PC-3 (cell line): ENCODE measurements around the gene MAP1B. TPM values are rescaled to one million over a fixed set of nuclear protein-coding genes. Genes with fewer than 3 reads are reported as not detected.

ENCODE experiments used
- ATAC-seq: fragments of 200-7000 bp; cut with Tn5 transposase; 2 replicates; pipeline ENCODE4 v1.9.1; 2020; ENCODE audit warnings: mild to moderate bottlenecking, moderate library complexity
- BruUV-seq: library from RNA; stranded (reverse); fragments of 400-500 nt; replicated peaks from 2 replicates; lab custom pipeline; 2021; lab: Mats Ljungman, UMichigan
- CTCF ChIA-PET: fragments of 300-600 bp; sonication (Branson Sonifier 250); formaldehyde crosslinking; loops from one replicate; lab custom pipeline; 2022; ENCODE audit warnings: antibody characterized with exemption; lab: Charles Lee
- POLR2A ChIA-PET: fragments of 300-600 bp; sonication (Branson Sonifier 250); formaldehyde crosslinking; loops from one replicate; lab custom pipeline; 2022; ENCODE audit warnings: antibody characterized with exemption; ENCODE audit not compliant: unreplicated experiment; lab: Charles Lee
- DNase-seq: peaks from one replicate; pipeline ENCODE4 v3.0.0-alpha.2; 2015
- H2AFZ ChIP-seq: fragments of 300-600 bp; sonication (generic); 2 replicates; pipeline ENCODE4 v1.6.0; 2016; ENCODE audit warnings: antibody characterized with exemption, low read length
- H3F3A ChIP-seq: fragments of 300-600 bp; sonication (generic); one replicate; pipeline ENCODE4 v1.6.0; 2017; ENCODE audit warnings: antibody characterized with exemption, low read length, control low read depth, mild to moderate bottlenecking; ENCODE audit not compliant: unreplicated experiment
- H3K27ac ChIP-seq: fragments of 300-600 bp; sonication (generic); 2 replicates; pipeline ENCODE4 v1.5.1; 2016; ENCODE audit warnings: mild to moderate bottlenecking, low read length
- H3K27me3 ChIP-seq: fragments of 300-600 bp; sonication (generic); 2 replicates; pipeline ENCODE4 v1.6.1; 2016; ENCODE audit warnings: low read length, mixed read lengths
- H3K36me3 ChIP-seq: fragments of 300-600 bp; sonication (generic); 2 replicates; pipeline ENCODE4 v1.6.1; 2016; ENCODE audit warnings: low read depth, mixed run types, low read length, mixed read lengths
- H3K4me1 ChIP-seq: fragments of 300-600 bp; sonication (generic); 2 replicates; pipeline ENCODE4 v1.5.1; 2016; ENCODE audit warnings: low read length; ENCODE audit not compliant: insufficient read depth
- H3K4me2 ChIP-seq: fragments of 300-600 bp; sonication (generic); 2 replicates; pipeline ENCODE4 v1.6.0; 2016; ENCODE audit warnings: low read length
- H3K4me3 ChIP-seq: fragments of 300-600 bp; sonication (generic); 2 replicates; pipeline ENCODE4 v1.5.1; 2016; ENCODE audit warnings: mild to moderate bottlenecking, low read length, mixed read lengths
- H3K79me2 ChIP-seq: fragments of 300-600 bp; sonication (generic); 2 replicates; pipeline ENCODE4 v1.6.1; 2017; ENCODE audit warnings: low read length, mixed read lengths
- H3K9ac ChIP-seq: fragments of 300-600 bp; sonication (generic); 2 replicates; pipeline ENCODE4 v1.6.0; 2016; ENCODE audit warnings: mild to moderate bottlenecking, low read length
- H3K9me2 ChIP-seq: fragments of 300-600 bp; sonication (generic); replicated peaks from 2 replicates; pipeline ENCODE4 v1.6.1; 2016; ENCODE audit warnings: mixed run types, low read length, mixed read lengths
- H3K9me3 ChIP-seq: fragments of 300-600 bp; sonication (generic); 2 replicates; pipeline ENCODE4 v1.6.1; 2016; ENCODE audit warnings: low read length, mixed read lengths
- H4K20me1 ChIP-seq: fragments of 300-600 bp; sonication (generic); 2 replicates; pipeline ENCODE4 v1.6.1; 2016; ENCODE audit warnings: low read length, mixed read lengths
- EZH2 ChIP-seq: fragments of 300-600 bp; sonication (generic); IDR thresholded peaks from one replicate; pipeline ENCODE4 v1.6.1; 2017; ENCODE audit warnings: antibody characterized with exemption, mild to moderate bottlenecking, low read length; ENCODE audit not compliant: unreplicated experiment
- EZH2phosphoT487 ChIP-seq: fragments of 300-600 bp; sonication (generic); IDR thresholded peaks from 2 replicates; pipeline ENCODE4 v1.6.1; 2018; ENCODE audit warnings: mild to moderate bottlenecking, antibody characterized with exemption, low read length, borderline replicate concordance
- intact Hi-C: fragments of 100-400 bp; cut with micrococcal nuclease; formaldehyde crosslinking; loops from 2 replicates; pipeline ENCODE4 v1.9.0; 2023
- total RNA-seq: library from RNA; depleted of rRNA; stranded (reverse); fragments of >200 nt; gene quantifications from 2 replicates; pipeline ENCODE4 v1.2.3, GENCODE V29; 2014
- TF ChIP-seq, protein P1 (sequence below): fragments of 300-600 bp; sonication (generic); conservative IDR thresholded peaks from 2 replicates; pipeline ENCODE4 v1.5.1; 2017; ENCODE audit warnings: antibody characterized with exemption, low read depth, mild to moderate bottlenecking, low read length

Gene MAP1B
- total RNA-seq, 1 experiment from 2014 or later: 12.8 TPM

DNA sequence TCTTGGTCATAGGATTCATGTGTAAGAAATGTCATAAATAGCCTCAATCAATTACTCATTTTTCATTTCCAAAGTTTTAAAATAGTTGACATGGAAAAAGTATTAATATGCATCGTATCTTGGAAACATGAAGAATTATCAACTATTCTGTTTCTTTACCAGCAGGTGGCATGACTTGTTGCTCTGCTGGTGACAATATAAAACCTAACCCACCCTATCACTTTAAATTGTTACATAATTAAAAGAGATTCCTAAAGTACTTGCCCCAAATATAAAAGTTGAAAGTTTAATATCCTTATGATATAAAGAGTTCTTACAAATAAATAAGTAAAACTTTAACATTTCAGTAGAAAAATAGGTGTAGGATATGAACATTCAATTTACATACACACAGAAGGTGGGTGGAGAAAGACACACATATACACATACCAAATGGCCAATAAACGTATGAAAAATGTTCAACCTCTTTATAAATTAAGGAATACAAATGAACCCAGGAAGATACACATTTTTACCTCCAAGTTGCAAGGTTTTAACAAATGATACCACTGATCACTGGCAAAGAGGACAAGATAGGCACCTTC lies 30.6 kb downstream of the MAP1B start:
- H3K79me2 ChIP-seq: peaks cover 7% of the 10 kb centered on the region; the same call in 1 of the 2 replicates
- H3K4me1 ChIP-seq: peaks cover 77% of the 10 kb centered on the region
- TF ChIP-seq, protein P1, sequence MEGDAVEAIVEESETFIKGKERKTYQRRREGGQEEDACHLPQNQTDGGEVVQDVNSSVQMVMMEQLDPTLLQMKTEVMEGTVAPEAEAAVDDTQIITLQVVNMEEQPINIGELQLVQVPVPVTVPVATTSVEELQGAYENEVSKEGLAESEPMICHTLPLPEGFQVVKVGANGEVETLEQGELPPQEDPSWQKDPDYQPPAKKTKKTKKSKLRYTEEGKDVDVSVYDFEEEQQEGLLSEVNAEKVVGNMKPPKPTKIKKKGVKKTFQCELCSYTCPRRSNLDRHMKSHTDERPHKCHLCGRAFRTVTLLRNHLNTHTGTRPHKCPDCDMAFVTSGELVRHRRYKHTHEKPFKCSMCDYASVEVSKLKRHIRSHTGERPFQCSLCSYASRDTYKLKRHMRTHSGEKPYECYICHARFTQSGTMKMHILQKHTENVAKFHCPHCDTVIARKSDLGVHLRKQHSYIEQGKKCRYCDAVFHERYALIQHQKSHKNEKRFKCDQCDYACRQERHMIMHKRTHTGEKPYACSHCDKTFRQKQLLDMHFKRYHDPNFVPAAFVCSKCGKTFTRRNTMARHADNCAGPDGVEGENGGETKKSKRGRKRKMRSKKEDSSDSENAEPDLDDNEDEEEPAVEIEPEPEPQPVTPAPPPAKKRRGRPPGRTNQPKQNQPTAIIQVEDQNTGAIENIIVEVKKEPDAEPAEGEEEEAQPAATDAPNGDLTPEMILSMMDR: peak; percentile 68
- no peak for TF ChIP-seq EZH2phosphoT487
- peak overlapping the region; percentile 60 for H3K4me2 ChIP-seq
- BruUV-seq: no TSS peak
- no peaks in the 10 kb centered on the region for H3K9me2 ChIP-seq
- H4K20me1 ChIP-seq: no peaks in the 10 kb centered on the region
- H3K9ac ChIP-seq: peak overlapping the region; percentile 41
- ChIA-PET CTCF (no interaction called here), POLR2A (no interaction called here)
- H2AFZ ChIP-seq: no peak overlapping the region
- H3K4me3 ChIP-seq: no peak overlapping the region
- 0 out of 2 replicates have a peak, but pooled peaks cover 3% of the 10 kb centered on the region for H3K36me3 ChIP-seq
- ATAC-seq (no peak), DNase-seq (peak; percentile 30)
- H3K27me3 ChIP-seq: no peaks in the 10 kb centered on the region
- H3K9me3 ChIP-seq: no peaks in the 10 kb centered on the region
- H3F3A ChIP-seq: peaks cover 4% of the 10 kb centered on the region
- H3K27ac ChIP-seq: peak overlapping the region; percentile 86
- intact Hi-C loops: loop anchor here (5.0 to 10.0 kb wide), 3 partner anchors 107 to 203 kb away; no protein-coding TSS in a partner anchor

DNA sequence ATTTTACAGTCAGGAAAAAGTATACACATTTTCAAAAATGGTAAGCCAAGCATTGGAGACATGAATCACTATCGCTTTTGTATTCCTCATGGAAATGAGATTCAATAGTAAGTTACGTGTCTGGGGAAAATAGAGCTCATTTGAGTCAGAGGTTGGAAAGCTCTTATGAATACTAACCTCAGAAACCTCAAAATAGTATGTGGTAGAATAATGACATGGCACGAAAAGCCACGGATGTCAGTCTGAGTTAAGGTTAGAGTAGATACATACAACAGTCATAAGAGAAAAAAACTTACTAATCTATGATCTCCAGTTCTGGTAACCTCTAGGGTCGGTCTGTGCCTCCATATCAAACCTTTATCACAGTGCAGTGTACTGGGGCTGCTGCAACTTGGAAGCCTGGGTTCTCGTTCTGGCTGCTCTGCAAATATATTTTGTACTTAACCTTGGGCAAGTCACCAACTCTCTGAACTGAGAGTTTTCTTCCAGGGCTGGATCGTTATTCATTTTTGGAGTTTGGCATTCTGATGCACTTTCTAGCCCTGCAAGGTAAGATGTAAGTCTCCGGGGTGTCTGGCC lies 31.8 kb downstream of the MAP1B start:
- ChIA-PET CTCF (interaction anchor here (0.6 to 1.0 kb wide), 3 partner anchors 106 to 359 kb away, joined by 3 to 9 read pairs (median 3); no protein-coding TSS in a partner anchor), POLR2A (no interaction called here)
- Histone ChIP-seq H3K27ac (peak overlapping the region; percentile 86), H3K4me3 (peak overlapping the region; percentile 42), H3K27me3 (no peaks in the 10 kb centered on the region), H3F3A (no peaks in the 10 kb centered on the region), H3K4me1 (peaks cover 67% of the 10 kb centered on the region), H3K9me3 (no peaks in the 10 kb centered on the region), H4K20me1 (no peaks in the 10 kb centered on the region), H2AFZ (no peak overlapping the region; the same call in 1 of the 2 replicates), H3K36me3 (0 out of 2 replicates have a peak, but pooled peaks cover 3% of the 10 kb centered on the region), H3K79me2 (peaks cover 7% of the 10 kb centered on the region; the same call in 1 of the 2 replicates), H3K9me2 (no peaks in the 10 kb centered on the region), H3K4me2 (peak overlapping the region; percentile 75), H3K9ac (peak overlapping the region; percentile 41)
- BruUV-seq: no TSS peak
- peak; percentile 68 for ATAC-seq
- DNase-seq: peak; percentile 88
- TF ChIP-seq EZH2phosphoT487 (no peak), EZH2 (no peak)
- TF ChIP-seq, protein P1: no peak
- intact Hi-C loops: loop anchor here (1.0 to 10.0 kb wide), 4 partner anchors 106 to 204 kb away; no protein-coding TSS in a partner anchor
